HFF-Myc (cell line): ENCODE measurements around the gene CLCN3.

ENCODE experiments used
- DNase-seq: peaks from one replicate; pipeline ENCODE4 v3.0.0-alpha.2; 2011; ENCODE audit warnings: low read depth; ENCODE audit errors: extremely low read depth
- H3K4me3 ChIP-seq: replicated peaks from 2 replicates; pipeline ENCODE4 v1.5.1; 2011; ENCODE audit warnings: low read depth, mild to moderate bottlenecking, control low read depth, low read length
- CTCF ChIP-seq: IDR thresholded peaks from 2 replicates; pipeline ENCODE4 v1.5.1; 2012; ENCODE audit warnings: mild to moderate bottlenecking, low read depth, low read length, control low read depth; ENCODE audit errors: missing control alignments

CLCN3 gene

GRCh38 chr4:169634975-169635374 lies 14.6 kb downstream of the CLCN3 start:
- no peak for TF ChIP-seq CTCF
- no peak for DNase-seq
- no peak overlapping the region for H3K4me3 ChIP-seq

- TF ChIP-seq CTCF, result no peak
- no peak for DNase-seq
- H3K4me3 ChIP-seq, result no peak overlapping the region
Measured at GRCh38 chr4:169640261-169640870, 20.0 kb downstream of the CLCN3 start.

- no peak for DNase-seq
- H3K4me3 ChIP-seq, result no peak overlapping the region
- TF ChIP-seq CTCF, result no peak
Measured at GRCh38 chr4:169644802-169645201, 24.4 kb downstream of the CLCN3 start.

GRCh38 chr4:169645627-169646026 lies 25.2 kb downstream of the CLCN3 start:
- no peak for TF ChIP-seq CTCF
- no peak overlapping the region for H3K4me3 ChIP-seq
- DNase-seq, result no peak

- no peak for TF ChIP-seq CTCF
- H3K4me3 ChIP-seq, result no peak overlapping the region
- no peak for DNase-seq
Measured at GRCh38 chr4:169649545-169650226, 29.3 kb downstream of the CLCN3 start.

- no peak for DNase-seq
- H3K4me3 ChIP-seq, result no peak overlapping the region
- no peak for TF ChIP-seq CTCF
Measured at GRCh38 chr4:169650227-169650936, 30.0 kb downstream of the CLCN3 start.
